Fibroblast of skin of left biceps (primary cell): ENCODE data around the gene SKP1.

ENCODE experiments used
- DNase-seq, 2 experiments: peaks; one replicate each; pipeline ENCODE4 v3.0.0-alpha.2; 2013; ENCODE audit warnings: low read depth in 2 of 2

SKP1 gene

GRCh38 chr5:134143944-134144941 lies 32.5 kb downstream of the SKP1 start:
- no peak for DNase-seq

GRCh38 chr5:134143431-134143830 lies 33.3 kb downstream of the SKP1 start:
- DNase-seq = no peak

GRCh38 chr5:134142806-134143205 lies 33.9 kb downstream of the SKP1 start:
- no peak for DNase-seq

GRCh38 chr5:134142052-134142451 lies 34.7 kb downstream of the SKP1 start:
- DNase-seq = no peak

GRCh38 chr5:134141331-134142050 lies 35.3 kb downstream of the SKP1 start:
- no peak for DNase-seq

- DNase-seq = peak; percentile 24 to 26
These were observed 36.1 kb downstream of the SKP1 start for GRCh38 chr5:134140530-134141201.

- no peak for DNase-seq
These were observed 36.8 kb downstream of the SKP1 start for GRCh38 chr5:134139891-134140469.

- no peak for DNase-seq
These were observed 37.3 kb downstream of the SKP1 start for GRCh38 chr5:134139377-134139851.

GRCh38 chr5:134138416-134139376 lies 38.1 kb downstream of the SKP1 start:
- no peak for DNase-seq

- no peak for DNase-seq
These were observed 40.0 kb downstream of the SKP1 start for GRCh38 chr5:134136771-134137170.

GRCh38 chr5:134136221-134136631 lies 40.5 kb downstream of the SKP1 start:
- no peak for DNase-seq

- no peak for DNase-seq
These were observed 41.6 kb downstream of the SKP1 start for GRCh38 chr5:134135091-134135655.

GRCh38 chr5:134133995-134134541 lies 42.7 kb downstream of the SKP1 start:
- DNase-seq = no peak

GRCh38 chr5:134133188-134133994 lies 43.4 kb downstream of the SKP1 start:
- DNase-seq = no peak

- no peak for DNase-seq
These were observed 44.2 kb downstream of the SKP1 start for GRCh38 chr5:134132372-134133187.

- DNase-seq = no peak
These were observed 45.0 kb downstream of the SKP1 start for GRCh38 chr5:134131578-134132350.

- no peak for DNase-seq
These were observed 45.6 kb downstream of the SKP1 start for GRCh38 chr5:134131165-134131564.
